ENCODE results near the gene RBM19. TPM values are rescaled to one million over a fixed set of nuclear protein-coding genes. Genes with fewer than 3 reads are reported as not detected.

RBM19 gene
- total RNA-seq, 2 donors from 2014 or later = 39.9 to 54.3 TPM

DNA sequence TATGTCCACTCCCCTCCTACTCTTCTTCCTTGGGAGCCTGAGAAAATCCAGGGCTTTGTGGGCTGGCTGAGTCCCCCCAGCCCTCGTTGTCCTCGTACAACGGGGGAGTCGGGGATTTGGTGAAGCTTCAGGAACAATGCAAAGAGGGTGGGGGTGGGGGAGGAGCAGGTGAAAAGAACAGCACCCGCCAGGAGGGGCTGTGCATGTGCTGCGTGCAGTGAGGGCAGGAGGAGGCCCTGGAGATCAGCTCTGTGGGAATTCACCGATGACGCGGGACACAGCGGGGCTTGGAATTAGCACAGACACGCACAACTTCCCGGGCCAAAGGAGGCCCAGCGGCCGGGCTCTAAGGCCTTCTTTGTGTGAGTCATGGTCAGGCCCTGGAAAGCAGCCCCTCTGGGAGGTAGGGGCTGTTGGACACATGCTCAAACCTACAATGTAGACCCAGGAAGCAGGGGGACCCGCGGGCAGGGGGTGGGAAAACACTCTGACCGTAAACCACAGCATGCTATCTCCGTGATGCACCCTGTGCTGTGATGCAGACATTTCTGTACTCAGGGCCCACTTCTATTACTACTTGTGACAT lies 32.8 kb downstream of the RBM19 start:
- Histone ChIP-seq H3K27ac (no peak overlapping the region), H3K27me3 (replicated peaks; ENCODE audit: insufficient read depth) (no peaks in the 10 kb centered on the region), H3K4me3 (no peak overlapping the region), H3K36me3 (peaks cover 6% of the 10 kb centered on the region), H3K4me1 (ENCODE audit: control insufficient read depth in 1 of 2, low read depth in 2 of 2) (peaks cover 4 to 10% of the 10 kb centered on the region in 2 donors), H3K9me3 (no peaks in the 10 kb centered on the region)
- ATAC-seq (ENCODE audit: insufficient number of reproducible peaks, low FRiP score, low read depth) (no peak), DNase-seq (ENCODE audit: low spot score) (no peak)
- TF ChIP-seq, protein P1, sequence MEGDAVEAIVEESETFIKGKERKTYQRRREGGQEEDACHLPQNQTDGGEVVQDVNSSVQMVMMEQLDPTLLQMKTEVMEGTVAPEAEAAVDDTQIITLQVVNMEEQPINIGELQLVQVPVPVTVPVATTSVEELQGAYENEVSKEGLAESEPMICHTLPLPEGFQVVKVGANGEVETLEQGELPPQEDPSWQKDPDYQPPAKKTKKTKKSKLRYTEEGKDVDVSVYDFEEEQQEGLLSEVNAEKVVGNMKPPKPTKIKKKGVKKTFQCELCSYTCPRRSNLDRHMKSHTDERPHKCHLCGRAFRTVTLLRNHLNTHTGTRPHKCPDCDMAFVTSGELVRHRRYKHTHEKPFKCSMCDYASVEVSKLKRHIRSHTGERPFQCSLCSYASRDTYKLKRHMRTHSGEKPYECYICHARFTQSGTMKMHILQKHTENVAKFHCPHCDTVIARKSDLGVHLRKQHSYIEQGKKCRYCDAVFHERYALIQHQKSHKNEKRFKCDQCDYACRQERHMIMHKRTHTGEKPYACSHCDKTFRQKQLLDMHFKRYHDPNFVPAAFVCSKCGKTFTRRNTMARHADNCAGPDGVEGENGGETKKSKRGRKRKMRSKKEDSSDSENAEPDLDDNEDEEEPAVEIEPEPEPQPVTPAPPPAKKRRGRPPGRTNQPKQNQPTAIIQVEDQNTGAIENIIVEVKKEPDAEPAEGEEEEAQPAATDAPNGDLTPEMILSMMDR (IDR thresholded peaks at IDR 0.05) = no peak

DNA sequence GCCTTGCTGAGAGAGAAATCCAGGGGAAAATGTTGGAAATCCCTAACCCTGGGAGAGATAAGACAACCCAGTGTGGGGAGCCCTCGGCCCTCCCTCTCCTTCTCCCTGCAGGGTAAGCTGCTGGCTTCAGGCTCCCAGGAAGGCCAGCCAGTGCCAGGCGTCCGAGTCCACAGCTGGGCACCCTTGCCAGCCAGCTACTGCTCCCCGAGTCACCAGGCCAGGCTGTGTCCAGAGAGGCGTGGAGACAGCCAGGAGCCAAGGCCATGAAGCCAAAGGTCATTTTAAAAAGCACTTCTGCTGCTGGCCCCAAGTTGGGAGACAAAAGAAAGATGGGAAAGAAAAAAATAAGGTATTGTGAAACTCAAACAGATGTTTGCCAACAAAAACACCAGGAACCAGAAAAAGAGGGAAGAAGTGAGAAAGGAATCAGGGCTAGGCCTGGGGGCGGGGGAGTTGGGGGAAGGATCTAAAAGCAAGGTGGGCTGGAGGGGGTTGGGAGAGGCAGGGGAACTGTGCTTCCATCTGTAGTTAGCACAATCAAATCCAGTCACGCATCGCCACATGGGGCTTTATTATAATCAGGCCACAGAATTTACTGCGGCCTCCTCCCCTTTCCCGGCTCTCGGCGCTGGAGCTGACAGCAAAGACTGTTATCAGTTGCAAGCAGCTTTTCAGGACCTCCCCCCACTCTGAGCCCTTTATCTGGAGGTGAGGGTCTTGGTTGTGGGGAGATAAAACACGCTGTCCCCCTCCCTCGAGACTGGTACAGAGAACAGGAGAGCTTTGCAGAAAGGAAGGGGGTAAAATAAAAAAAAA lies 33.5 kb downstream of the RBM19 start:
- TF ChIP-seq, protein P1 (IDR thresholded peaks at IDR 0.05) = no peak
- DNase-seq (ENCODE audit: low spot score) = no peak
- H3K27ac ChIP-seq = no peak overlapping the region

DNA sequence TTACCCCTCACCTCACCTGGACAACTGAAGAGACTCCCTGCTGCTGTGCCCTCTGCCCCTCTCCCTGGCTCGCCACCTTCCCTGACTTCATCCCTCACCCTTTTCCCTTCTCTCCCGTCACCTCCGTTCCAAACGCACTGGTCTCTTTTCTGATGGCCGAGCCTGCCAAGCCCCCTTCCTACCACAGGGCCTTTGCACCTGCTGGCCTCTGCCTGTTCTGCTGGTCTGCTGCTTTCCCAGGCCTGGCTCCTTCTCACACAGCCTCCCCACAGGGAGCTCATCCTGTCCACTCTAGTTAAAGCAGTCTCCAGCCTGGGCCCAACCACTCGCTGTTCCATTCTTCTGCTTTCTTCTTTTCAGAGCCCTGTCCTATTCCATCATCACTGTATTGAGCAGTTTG lies 34.6 kb downstream of the RBM19 start:
- Histone ChIP-seq H3K4me1 (ENCODE audit: control insufficient read depth in 1 of 2, low read depth in 2 of 2) (peaks cover 4 to 10% of the 10 kb centered on the region in 2 donors), H3K27me3 (replicated peaks; ENCODE audit: insufficient read depth) (no peaks in the 10 kb centered on the region), H3K36me3 (peaks cover 6% of the 10 kb centered on the region), H3K4me3 (no peak overlapping the region), H3K9me3 (no peaks in the 10 kb centered on the region), H3K27ac (no peak overlapping the region)
- TF ChIP-seq, protein P1 (IDR thresholded peaks at IDR 0.05) = no peak
- DNase-seq (ENCODE audit: low spot score) (no peak), ATAC-seq (ENCODE audit: insufficient number of reproducible peaks, low FRiP score, low read depth) (no peak)

More for the DNA sequence above, 33.5 kb downstream of the RBM19 start:
- H3K27me3 ChIP-seq (replicated peaks; ENCODE audit: insufficient read depth) = no peaks in the 10 kb centered on the region
- ATAC-seq (ENCODE audit: insufficient number of reproducible peaks, low FRiP score, low read depth) = no peak
- H3K9me3 ChIP-seq = no peaks in the 10 kb centered on the region
- H3K4me1 ChIP-seq (ENCODE audit: control insufficient read depth in 1 of 2, low read depth in 2 of 2) = peaks cover 4 to 10% of the 10 kb centered on the region in 2 donors
- H3K4me3 ChIP-seq = no peak overlapping the region
- peaks cover 3% of the 10 kb centered on the region for H3K36me3 ChIP-seq

DNA sequence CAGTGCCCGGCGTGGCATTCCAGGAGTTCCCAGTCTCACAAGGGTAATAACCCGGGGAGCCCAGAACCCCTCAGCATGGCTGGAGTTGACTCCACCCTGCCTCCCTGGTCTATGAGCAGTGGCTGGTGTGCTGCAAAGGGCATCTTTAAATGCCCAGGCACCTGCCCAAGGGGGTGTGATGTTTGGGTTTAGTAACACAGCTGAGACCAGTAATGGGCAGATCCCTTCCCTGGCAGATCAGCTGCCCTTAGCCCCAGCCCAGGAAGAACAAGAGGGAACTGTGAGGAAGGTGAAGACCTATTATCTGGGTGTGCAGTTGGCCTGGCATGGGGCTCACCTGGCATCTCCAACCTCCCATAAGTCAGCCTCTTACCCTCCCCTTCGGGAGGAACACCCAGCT lies 35.9 kb downstream of the RBM19 start:
- Histone ChIP-seq H3K27ac (no peak overlapping the region), H3K9me3 (no peaks in the 10 kb centered on the region), H3K4me1 (ENCODE audit: control insufficient read depth in 1 of 2, low read depth in 2 of 2) (peaks cover 4 to 10% of the 10 kb centered on the region in 2 donors), H3K4me3 (no peak overlapping the region), H3K36me3 (peaks cover 19% of the 10 kb centered on the region), H3K27me3 (replicated peaks; ENCODE audit: insufficient read depth) (no peaks in the 10 kb centered on the region)
- TF ChIP-seq, protein P1 (IDR thresholded peaks at IDR 0.05) = no peak
- DNase-seq (ENCODE audit: low spot score) (no peak), ATAC-seq (ENCODE audit: insufficient number of reproducible peaks, low FRiP score, low read depth) (no peak)

DNA sequence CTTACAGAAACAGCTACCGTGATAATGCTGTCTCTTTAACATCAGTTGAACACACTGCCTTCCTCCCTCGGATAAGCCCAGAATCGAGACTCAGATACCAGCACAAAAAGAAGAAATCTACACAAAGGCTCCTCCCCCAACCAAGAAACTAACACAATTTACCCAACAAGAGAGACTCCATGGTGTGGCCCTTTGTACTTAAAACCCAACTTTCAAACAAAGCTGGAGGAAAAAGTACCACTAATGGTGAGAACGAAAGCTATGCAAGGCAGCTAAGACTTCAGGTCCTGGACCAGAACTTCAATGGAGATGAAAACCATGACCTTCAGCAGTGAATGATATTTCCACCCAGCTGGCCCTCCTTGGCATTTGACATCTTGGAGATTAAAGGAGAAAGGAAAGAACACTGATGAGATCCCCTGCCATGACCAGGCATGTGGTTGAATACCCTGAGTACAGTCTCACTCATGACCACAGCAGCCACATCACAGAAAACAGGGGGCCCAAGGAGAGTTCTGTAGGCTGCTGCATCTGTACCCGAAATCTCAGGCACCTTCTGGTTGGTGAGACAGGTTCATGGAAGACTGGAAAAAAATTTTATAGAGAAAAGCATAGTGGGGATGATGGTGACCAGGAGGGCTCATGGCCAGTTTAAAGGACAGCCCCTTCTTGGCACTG lies 36.7 kb downstream of the RBM19 start:
- H3K27ac ChIP-seq = no peak overlapping the region
- no peak overlapping the region for H3K4me3 ChIP-seq
- H3K27me3 ChIP-seq (replicated peaks; ENCODE audit: insufficient read depth) = no peaks in the 10 kb centered on the region
- H3K4me1 ChIP-seq (ENCODE audit: control insufficient read depth in 1 of 2, low read depth in 2 of 2) = peaks cover 4 to 10% of the 10 kb centered on the region in 2 donors
- TF ChIP-seq, protein P1 (IDR thresholded peaks at IDR 0.05) = no peak
- H3K36me3 ChIP-seq = peaks cover 24% of the 10 kb centered on the region
- DNase-seq (ENCODE audit: low spot score) (no peak), ATAC-seq (ENCODE audit: insufficient number of reproducible peaks, low FRiP score, low read depth) (no peak)
- no peaks in the 10 kb centered on the region for H3K9me3 ChIP-seq
